ENCODE data around the gene GUSB. TPM values are rescaled to one million over a fixed set of nuclear protein-coding genes. Genes with fewer than 3 reads are reported as not detected.
"Not testable (repeated sequence)": the region's sequence is repeated elsewhere in the genome, so short reads cannot be mapped to it uniquely, and the experiment has no call there.

Gene GUSB
- 10 to 100 TPM; 41.3 to 48.6 TPM for total RNA-seq
- polyA plus RNA-seq = 10 to 100 TPM; 36.6 to 53.9 (median 49.6) TPM
- total RNA-seq = 33.5 to 50.6 (median 39.5) reads per million in 6 experiments

GRCh38 chr7:65981965-65982792, at the start of gene GUSB:
Gene GUSB (minus strand): TSS chr7:65982213. CDS start chr7:65982183, 30 bp downstream.
- POLR2A ChIA-PET = interaction anchor here (0.7 to 1.2 kb wide), 2 partner anchors 18 to 212 kb away, joined by 3 read pairs; no protein-coding TSS in a partner anchor
- ATAC-seq (peak; percentile 85 to 94), DNase-seq (peak; percentile 77 to 92 (median 87))
- Mint-ChIP-seq H3K27ac (peak within 1 kb of the TSS; percentile 63 to 92 (median 88)), H3K4me1 (peaks cover 0 to 22% (median 14%) of the 10 kb centered on the region in 4 donors), H3K9me3 (no peaks in the 10 kb centered on the region), H3K27me3 (no peaks in the 10 kb centered on the region), H3K36me3 (peaks cover 0 to 7% (median 0%) of the 10 kb centered on the region in 3 donors), H3K4me3 (peak within 1 kb of the TSS; percentile 74 to 91 (median 84))

GRCh38 chr7:66028342-66028741, 46.3 kb upstream of the GUSB start:
- DNase-seq, H3K36me3 Mint-ChIP-seq, H3K27me3 Mint-ChIP-seq, H3K9me3 Mint-ChIP-seq, H3K4me3 Mint-ChIP-seq, H3K4me1 Mint-ChIP-seq, POLR2A ChIA-PET, ATAC-seq: not testable (repeated sequence)
- peak overlapping the region in 1 of 10 donors; percentile 24 for H3K27ac Mint-ChIP-seq

- H3K27ac Mint-ChIP-seq = no peak overlapping the region
- POLR2A ChIA-PET = no interaction called here
- peaks cover 0 to 9% (median 2%) of the 10 kb centered on the region in 5 donors for H3K27me3 Mint-ChIP-seq
- no peaks in the 10 kb centered on the region for H3K36me3 Mint-ChIP-seq
- no peak overlapping the region for H3K4me3 Mint-ChIP-seq
- H3K4me1 Mint-ChIP-seq = no peaks in the 10 kb centered on the region
- ATAC-seq (no peak), DNase-seq (no peak)
- no peaks in the 10 kb centered on the region for H3K9me3 Mint-ChIP-seq
These were observed 34.1 kb upstream of the GUSB start for GRCh38 chr7:66016131-66016461.

GRCh38 chr7:66015440-66016130, 33.6 kb upstream of the GUSB start:
- Mint-ChIP-seq H3K4me1 (no peaks in the 10 kb centered on the region), H3K36me3 (no peaks in the 10 kb centered on the region), H3K9me3 (no peaks in the 10 kb centered on the region), H3K4me3 (no peak overlapping the region), H3K27me3 (peaks cover 0 to 10% (median 2%) of the 10 kb centered on the region in 5 donors), H3K27ac (no peak overlapping the region)
- DNase-seq (no peak), ATAC-seq (no peak)
- POLR2A ChIA-PET = no interaction called here

GRCh38 chr7:66013938-66014337, 31.9 kb upstream of the GUSB start:
- Mint-ChIP-seq H3K27ac (no peak overlapping the region), H3K36me3 (no peaks in the 10 kb centered on the region), H3K4me1 (no peaks in the 10 kb centered on the region), H3K9me3 (no peaks in the 10 kb centered on the region), H3K27me3 (peaks cover 0 to 14% (median 2%) of the 10 kb centered on the region in 5 donors), H3K4me3 (no peak overlapping the region)
- ATAC-seq (no peak), DNase-seq (no peak)
- POLR2A ChIA-PET = no interaction called here

- no peak for DNase-seq
- no peaks in the 10 kb centered on the region for H3K9me3 Mint-ChIP-seq
- no peaks in the 10 kb centered on the region for H3K36me3 Mint-ChIP-seq
- H3K27me3 Mint-ChIP-seq = peaks cover 0 to 6% (median 1%) of the 10 kb centered on the region in 5 donors
- POLR2A ChIA-PET = no interaction called here
- ATAC-seq = no peak
- H3K4me1 Mint-ChIP-seq = no peaks in the 10 kb centered on the region
- H3K4me3 Mint-ChIP-seq = no peak overlapping the region
- H3K27ac Mint-ChIP-seq = no peak overlapping the region
These were observed 25.2 kb upstream of the GUSB start for GRCh38 chr7:66007232-66007631.

GRCh38 chr7:66005115-66005671, 23.2 kb upstream of the GUSB start:
- H3K27me3 Mint-ChIP-seq, H3K4me3 Mint-ChIP-seq, ATAC-seq, H3K9me3 Mint-ChIP-seq, H3K4me1 Mint-ChIP-seq, DNase-seq, POLR2A ChIA-PET, H3K36me3 Mint-ChIP-seq: not testable (repeated sequence)
- peak overlapping the region in 1 of 10 donors; percentile 24 for H3K27ac Mint-ChIP-seq

- H3K9me3 Mint-ChIP-seq, H3K27ac Mint-ChIP-seq, H3K27me3 Mint-ChIP-seq, H3K4me3 Mint-ChIP-seq, DNase-seq, H3K36me3 Mint-ChIP-seq, ATAC-seq, H3K4me1 Mint-ChIP-seq: not testable (repeated sequence)
- POLR2A ChIA-PET = interaction anchor here (0.6 kb wide), 1 partner anchor 190 kb away, joined by 4 read pairs; no protein-coding TSS in a partner anchor
These were observed 18.9 kb upstream of the GUSB start for GRCh38 chr7:66000823-66001417.

GRCh38 chr7:65994984-65995383, 13.0 kb upstream of the GUSB start:
- ATAC-seq, H3K27me3 Mint-ChIP-seq, H3K4me3 Mint-ChIP-seq: not testable (repeated sequence)

GRCh38 chr7:65992526-65992925, 10.5 kb upstream of the GUSB start:
- POLR2A ChIA-PET = no interaction called here
- ATAC-seq (no peak), DNase-seq (no peak)
- no peak overlapping the region for H3K27ac Mint-ChIP-seq
- H3K36me3 Mint-ChIP-seq = no peaks in the 10 kb centered on the region
- no peaks in the 10 kb centered on the region for H3K9me3 Mint-ChIP-seq
- no peaks in the 10 kb centered on the region for H3K4me1 Mint-ChIP-seq
- H3K27me3 Mint-ChIP-seq = peaks cover 0 to 4% (median 0%) of the 10 kb centered on the region in 5 donors
- no peak overlapping the region for H3K4me3 Mint-ChIP-seq

More at GRCh38 chr7:65994984-65995383, 13.0 kb upstream of the GUSB start:
- H3K36me3 Mint-ChIP-seq, H3K27ac Mint-ChIP-seq, DNase-seq, H3K9me3 Mint-ChIP-seq, POLR2A ChIA-PET, H3K4me1 Mint-ChIP-seq: not testable (repeated sequence)

GRCh38 chr7:65991829-65992228, 9.8 kb upstream of the GUSB start:
- DNase-seq, H3K4me3 Mint-ChIP-seq, H3K36me3 Mint-ChIP-seq, ATAC-seq, H3K4me1 Mint-ChIP-seq, H3K9me3 Mint-ChIP-seq, H3K27ac Mint-ChIP-seq, POLR2A ChIA-PET, H3K27me3 Mint-ChIP-seq: not testable (repeated sequence)

GRCh38 chr7:65989694-65990080, 7.7 kb upstream of the GUSB start:
- ATAC-seq = no peak
- POLR2A ChIA-PET = no interaction called here

GRCh38 chr7:65988503-65988902, 6.5 kb upstream of the GUSB start:
- H3K27me3 Mint-ChIP-seq, H3K4me1 Mint-ChIP-seq, DNase-seq, H3K27ac Mint-ChIP-seq, H3K4me3 Mint-ChIP-seq, H3K9me3 Mint-ChIP-seq, POLR2A ChIA-PET, H3K36me3 Mint-ChIP-seq, ATAC-seq: not testable (repeated sequence)

More at GRCh38 chr7:65989694-65990080, 7.7 kb upstream of the GUSB start:
- Mint-ChIP-seq H3K27ac (no peak overlapping the region), H3K27me3 (peaks cover 0 to 4% (median 0%) of the 10 kb centered on the region in 5 donors), H3K36me3 (no peaks in the 10 kb centered on the region), H3K4me1 (no peaks in the 10 kb centered on the region), H3K4me3 (no peak overlapping the region), H3K9me3 (no peaks in the 10 kb centered on the region)
- DNase-seq = no peak

Measured in naive thymus-derived CD8-positive, alpha-beta T cell (primary cell).